Measurements from ENCODE around the gene RAB5IF. TPM values are rescaled to one million over a fixed set of nuclear protein-coding genes. Genes with fewer than 3 reads are reported as not detected.

The RAB5IF gene
- total RNA-seq, 4 donors from 2014 or later, result 60.2 to 94.8 (median 81.6) TPM

DNA sequence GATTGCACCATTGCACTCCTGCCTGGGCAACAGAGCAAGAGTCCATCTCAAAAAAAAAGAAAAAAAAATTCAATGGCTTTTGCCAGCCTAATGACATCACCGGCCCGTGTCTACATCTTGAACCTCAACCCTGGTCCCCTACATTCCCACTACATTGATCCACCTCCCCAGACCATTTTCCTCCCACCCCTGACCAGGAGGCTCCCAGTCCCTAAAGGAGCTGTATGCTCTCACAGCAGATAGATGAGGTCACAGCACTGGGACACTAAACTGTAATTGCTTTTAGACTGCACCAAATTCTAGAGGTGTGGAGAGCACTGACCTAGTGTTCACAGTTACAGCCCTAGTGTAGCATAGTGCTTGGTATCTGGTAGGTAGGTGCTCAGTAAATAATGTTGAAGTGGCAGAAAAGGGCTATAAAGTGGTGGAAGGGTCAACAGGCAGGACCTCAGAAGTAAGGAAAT is 21.5 kb upstream of the RAB5IF start:
- intact Hi-C loops (cut with DNase I), result no loop called here
- WGBS, result 89% methylated on average over 2 of the region's 2 CpGs
- H3K27me3 ChIP-seq, result no peaks in the 10 kb centered on the region
- peaks cover 0 to 6% (median 0%) of the 10 kb centered on the region in 4 donors for H3K4me1 ChIP-seq
- H3K36me3 ChIP-seq, result peaks cover 12 to 59% (median 47%) of the 10 kb centered on the region in 4 donors
- no peaks in the 10 kb centered on the region for H3K9me3 ChIP-seq
- TF ChIP-seq, protein P1, sequence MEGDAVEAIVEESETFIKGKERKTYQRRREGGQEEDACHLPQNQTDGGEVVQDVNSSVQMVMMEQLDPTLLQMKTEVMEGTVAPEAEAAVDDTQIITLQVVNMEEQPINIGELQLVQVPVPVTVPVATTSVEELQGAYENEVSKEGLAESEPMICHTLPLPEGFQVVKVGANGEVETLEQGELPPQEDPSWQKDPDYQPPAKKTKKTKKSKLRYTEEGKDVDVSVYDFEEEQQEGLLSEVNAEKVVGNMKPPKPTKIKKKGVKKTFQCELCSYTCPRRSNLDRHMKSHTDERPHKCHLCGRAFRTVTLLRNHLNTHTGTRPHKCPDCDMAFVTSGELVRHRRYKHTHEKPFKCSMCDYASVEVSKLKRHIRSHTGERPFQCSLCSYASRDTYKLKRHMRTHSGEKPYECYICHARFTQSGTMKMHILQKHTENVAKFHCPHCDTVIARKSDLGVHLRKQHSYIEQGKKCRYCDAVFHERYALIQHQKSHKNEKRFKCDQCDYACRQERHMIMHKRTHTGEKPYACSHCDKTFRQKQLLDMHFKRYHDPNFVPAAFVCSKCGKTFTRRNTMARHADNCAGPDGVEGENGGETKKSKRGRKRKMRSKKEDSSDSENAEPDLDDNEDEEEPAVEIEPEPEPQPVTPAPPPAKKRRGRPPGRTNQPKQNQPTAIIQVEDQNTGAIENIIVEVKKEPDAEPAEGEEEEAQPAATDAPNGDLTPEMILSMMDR (IDR thresholded peaks at IDR 0.05), result no peak
- TF ChIP-seq POLR2AphosphoS5 (IDR thresholded peaks at IDR 0.05) (no peak), POLR2A (IDR thresholded peaks at IDR 0.05; ENCODE audit: low read depth) (no peak), EP300 (IDR thresholded peaks at IDR 0.05) (no peak)
- no peak overlapping the region for H3K4me3 ChIP-seq
- no peak for DNase-seq (ENCODE audit: extremely low spot score)
- no peak overlapping the region for H3K27ac ChIP-seq (replicated peaks in 1 of 4)

DNA sequence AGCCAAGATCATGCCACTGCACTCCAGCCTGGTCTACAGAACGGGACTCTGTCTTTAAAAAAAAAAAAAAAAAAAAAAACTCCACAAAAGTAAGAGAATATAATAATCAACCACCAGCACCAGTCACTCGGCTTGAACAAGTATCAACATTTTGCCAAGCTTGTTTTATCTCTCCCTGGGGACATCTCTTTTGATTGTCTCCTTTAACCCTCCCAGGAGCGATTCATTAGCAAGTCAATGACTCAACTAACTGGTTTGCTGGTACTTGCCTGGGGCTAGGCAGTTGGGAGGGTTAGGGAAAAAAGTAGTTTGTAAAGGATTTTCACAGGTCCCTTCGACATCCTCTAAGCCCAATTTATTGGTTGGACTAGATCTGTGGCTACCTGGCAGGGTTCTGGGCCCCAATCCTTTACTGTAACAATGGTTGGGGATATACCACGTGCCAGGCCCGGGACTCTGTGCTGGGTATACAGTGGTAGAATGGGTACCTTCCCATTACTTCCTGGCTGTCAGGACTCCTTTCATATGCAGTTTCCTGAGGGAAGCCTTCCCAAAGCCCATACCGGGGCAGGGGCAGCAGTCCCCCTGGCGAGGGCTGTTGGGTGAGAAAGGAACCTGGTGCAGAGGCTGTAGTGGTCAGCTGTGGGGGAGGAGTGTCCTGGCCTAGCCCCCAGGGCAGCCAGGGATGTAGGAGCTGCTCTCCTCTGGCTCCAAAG is 20.0 kb upstream of the RAB5IF start:
- no peak overlapping the region for H3K27ac ChIP-seq (replicated peaks in 1 of 4)
- peaks cover 0 to 53% (median 34%) of the 10 kb centered on the region in 4 donors for H3K36me3 ChIP-seq
- H3K9me3 ChIP-seq, result no peaks in the 10 kb centered on the region
- intact Hi-C loops (cut with DNase I), result no loop called here
- H3K4me1 ChIP-seq, result no peaks in the 10 kb centered on the region
- TF ChIP-seq, protein P1 (IDR thresholded peaks at IDR 0.05), result no peak
- TF ChIP-seq POLR2AphosphoS5 (IDR thresholded peaks at IDR 0.05) (no peak), POLR2A (IDR thresholded peaks at IDR 0.05; ENCODE audit: low read depth) (no peak), EP300 (IDR thresholded peaks at IDR 0.05) (no peak)
- no peak for DNase-seq (ENCODE audit: extremely low spot score)
- no peak overlapping the region for H3K4me3 ChIP-seq
- H3K27me3 ChIP-seq, result no peaks in the 10 kb centered on the region
- WGBS, result 75% methylated on average over 8 of the region's 8 CpGs

DNA sequence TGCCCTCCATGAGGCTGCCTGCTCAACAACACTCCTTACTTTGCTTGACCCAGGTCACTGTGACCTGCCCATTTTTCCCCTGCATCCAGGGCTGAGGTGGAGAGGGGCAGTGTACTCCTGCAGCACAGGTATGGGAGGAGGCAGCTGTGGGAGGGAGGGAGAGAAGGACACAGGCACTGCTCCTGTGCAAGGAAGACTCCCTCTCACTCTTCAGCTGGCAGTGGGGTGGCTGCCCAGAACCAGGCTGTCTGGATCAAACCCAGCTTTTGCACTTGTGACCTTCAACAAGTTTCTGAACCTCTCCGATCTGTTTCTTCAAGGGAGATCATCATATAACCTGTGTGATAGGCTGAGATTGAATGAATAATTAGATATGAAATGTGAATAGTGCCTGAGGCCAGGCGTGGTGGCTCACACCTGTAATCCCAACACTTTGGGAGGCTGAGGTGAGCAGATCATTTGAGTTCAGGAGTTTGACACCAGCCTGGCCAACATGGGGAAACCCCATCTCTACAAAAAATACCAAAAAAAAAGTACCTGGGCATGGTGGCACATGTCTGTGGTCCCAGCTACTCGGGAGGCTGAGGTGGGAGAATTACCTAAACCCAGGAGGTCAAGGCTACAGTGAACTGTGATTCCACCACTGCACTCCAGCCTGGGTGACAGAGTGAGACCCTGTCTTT is 18.1 kb upstream of the RAB5IF start:
- H3K27me3 ChIP-seq, result no peaks in the 10 kb centered on the region
- TF ChIP-seq POLR2A (IDR thresholded peaks at IDR 0.05; ENCODE audit: low read depth) (no peak), EP300 (IDR thresholded peaks at IDR 0.05) (no peak), POLR2AphosphoS5 (IDR thresholded peaks at IDR 0.05) (no peak)
- TF ChIP-seq, protein P1 (IDR thresholded peaks at IDR 0.05), result no peak
- no peak overlapping the region for H3K4me3 ChIP-seq
- intact Hi-C loops (cut with DNase I), result no loop called here
- WGBS, result 83% methylated on average over 3 of the region's 3 CpGs
- H3K27ac ChIP-seq (replicated peaks in 1 of 4), result no peak overlapping the region
- no peaks in the 10 kb centered on the region for H3K9me3 ChIP-seq
- peaks cover 0 to 7% (median 0%) of the 10 kb centered on the region in 4 donors for H3K4me1 ChIP-seq
- no peak for DNase-seq (ENCODE audit: extremely low spot score)
- H3K36me3 ChIP-seq, result peaks cover 0 to 47% (median 30%) of the 10 kb centered on the region in 4 donors

DNA sequence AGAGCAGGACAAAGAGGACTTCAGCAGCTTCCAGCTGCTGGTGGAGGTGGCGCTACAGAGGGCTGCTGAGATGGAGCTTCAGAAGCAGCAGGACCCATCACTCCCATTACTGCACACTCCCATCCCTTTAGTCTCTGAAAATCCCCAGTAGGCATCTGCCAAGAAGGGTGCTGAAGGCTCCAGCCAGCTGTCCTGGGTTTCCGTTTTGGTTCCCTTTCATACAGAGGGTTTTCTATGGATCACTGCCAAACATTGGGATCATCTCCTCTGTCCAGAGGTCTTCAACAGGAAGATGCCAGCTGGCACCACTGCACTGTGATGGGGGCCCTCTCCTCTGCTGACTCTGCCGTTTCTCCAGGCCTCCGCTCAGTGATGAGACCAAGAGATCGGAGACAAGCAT is 14.3 kb upstream of the RAB5IF start:
- H3K4me3 ChIP-seq, result no peak overlapping the region
- intact Hi-C loops (cut with DNase I), result loop anchor here (5.0 kb wide), 1 partner anchor 34 kb away; no protein-coding TSS in a partner anchor
- H3K36me3 ChIP-seq, result peaks cover 0 to 45% (median 16%) of the 10 kb centered on the region in 4 donors
- H3K27me3 ChIP-seq, result no peaks in the 10 kb centered on the region
- no peak overlapping the region for H3K27ac ChIP-seq (replicated peaks in 1 of 4)
- DNase-seq (ENCODE audit: extremely low spot score), result no peak
- TF ChIP-seq POLR2A (IDR thresholded peaks at IDR 0.05; ENCODE audit: low read depth), result no peak
- TF ChIP-seq EP300 (IDR thresholded peaks at IDR 0.05), result no peak
- TF ChIP-seq POLR2AphosphoS5 (IDR thresholded peaks at IDR 0.05), result no peak
- TF ChIP-seq, protein P1 (IDR thresholded peaks at IDR 0.05), result no peak
- 71% methylated on average over 1 of the region's 5 CpGs for WGBS
- H3K9me3 ChIP-seq, result no peaks in the 10 kb centered on the region
- H3K4me1 ChIP-seq, result peaks cover 0 to 8% (median 0%) of the 10 kb centered on the region in 4 donors

Measured in esophagus muscularis mucosa (tissue), 4 donors.